Hematopoietic multipotent progenitor cell treated with erythropoietin and hydrocortisone succinate and interleukin-3 and kit ligand, for 8 days (in vitro differentiated cells): Measurements from ENCODE around the gene GNGT2.
"Not testable (repeated sequence)": the region's sequence is repeated elsewhere in the genome, so short reads cannot be mapped to it uniquely, and the experiment has no call there.

ENCODE experiments used
- DNase-seq: peaks from one replicate; pipeline ENCODE4 v3.0.0-alpha.2; 2015

The GNGT2 gene

DNA sequence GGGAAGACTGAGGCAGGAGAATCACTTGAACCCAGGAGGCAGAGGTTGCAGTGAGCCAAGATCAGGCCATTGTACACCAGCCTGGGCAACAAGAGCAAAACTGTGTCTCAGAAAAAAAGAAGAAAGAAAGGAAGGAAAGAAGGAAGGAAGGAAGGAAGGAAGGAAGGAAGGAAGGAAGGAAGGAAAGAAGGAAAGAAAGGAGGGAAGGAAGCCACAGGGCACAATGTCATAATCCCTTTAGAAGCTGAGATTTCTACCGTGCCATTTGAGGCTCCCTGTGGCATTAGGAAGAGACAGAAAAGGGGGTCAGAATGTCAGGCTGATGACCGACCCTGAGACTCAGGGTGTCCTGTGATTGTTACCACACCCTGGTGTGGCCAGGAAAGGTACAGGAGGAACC is 6.6 kb downstream of the GNGT2 start:
- no peak for DNase-seq

DNA sequence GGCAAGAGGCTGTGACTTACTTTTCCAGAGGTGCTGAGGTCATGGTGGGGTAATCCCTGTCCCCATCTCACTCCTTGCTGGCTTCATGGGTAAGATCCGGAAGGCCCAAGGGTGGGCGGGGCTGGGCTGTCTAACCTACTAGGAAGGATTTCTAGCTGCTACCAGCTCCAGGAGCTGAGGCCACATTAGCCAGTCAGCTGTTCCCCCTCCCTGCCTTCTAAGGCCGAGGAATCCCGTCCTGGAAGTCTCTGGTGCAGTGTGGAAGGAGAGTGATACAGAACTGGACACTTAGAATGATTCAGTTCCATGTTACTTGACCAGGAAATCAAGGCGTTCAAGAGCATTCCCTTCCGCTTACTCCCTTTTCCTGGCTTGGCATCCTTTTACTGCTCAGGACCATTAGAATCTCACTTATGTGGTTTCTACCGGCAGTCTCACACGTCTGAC is 8.9 kb downstream of the GNGT2 start:
- DNase-seq, result no peak

DNA sequence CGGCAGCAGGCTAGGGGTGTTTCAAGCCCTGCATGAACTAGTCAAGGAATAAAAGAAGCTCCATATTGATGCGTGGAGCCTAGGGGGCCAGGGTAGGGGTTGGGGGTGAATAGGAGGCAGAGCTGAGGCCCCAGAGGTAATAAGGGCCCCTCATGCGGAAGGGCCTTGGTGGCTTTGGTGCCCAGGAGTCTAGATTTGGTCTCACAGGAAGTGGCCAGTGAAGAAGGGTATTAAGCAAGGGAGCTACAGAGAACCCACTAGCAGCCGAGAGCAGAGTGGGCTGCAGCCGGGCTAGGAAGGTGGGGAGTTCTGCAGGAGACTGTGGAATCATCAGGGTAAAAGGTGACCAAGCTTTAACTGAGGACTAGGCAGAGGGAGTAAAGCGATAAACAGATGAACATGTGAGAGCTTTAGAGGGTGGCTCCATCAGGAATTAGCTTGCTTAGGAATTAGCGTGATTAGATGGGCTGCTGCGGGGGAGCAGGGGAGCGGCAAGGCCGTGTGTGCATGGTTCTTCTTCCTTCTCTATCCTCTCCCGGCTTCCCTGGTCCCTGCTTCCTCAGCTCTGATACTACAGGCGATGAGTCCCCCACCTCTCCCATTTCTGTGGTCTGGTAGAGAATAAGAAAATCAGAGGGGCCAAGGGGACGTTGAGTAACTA is 9.8 kb downstream of the GNGT2 start:
- DNase-seq, result no peak

DNA sequence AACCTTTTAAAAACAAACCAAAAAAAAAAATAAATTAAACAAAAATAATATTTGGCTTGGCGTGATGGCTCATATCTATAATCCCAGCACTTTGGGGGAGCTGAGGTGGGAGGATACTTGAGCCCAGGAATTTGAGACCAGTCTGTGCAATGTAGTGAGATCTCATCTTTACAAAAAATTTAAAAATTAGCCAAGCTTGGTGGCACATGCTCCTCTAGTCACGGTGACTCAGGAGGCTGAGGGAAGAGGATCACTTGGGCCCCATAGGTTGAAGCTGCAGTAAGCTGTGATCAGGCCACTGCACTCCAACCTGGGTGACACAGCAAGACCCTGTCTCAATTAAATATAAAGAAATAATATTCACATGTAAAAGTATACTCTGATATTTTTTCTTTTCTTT is 12.2 kb downstream of the GNGT2 start:
- DNase-seq, result no peak

DNA sequence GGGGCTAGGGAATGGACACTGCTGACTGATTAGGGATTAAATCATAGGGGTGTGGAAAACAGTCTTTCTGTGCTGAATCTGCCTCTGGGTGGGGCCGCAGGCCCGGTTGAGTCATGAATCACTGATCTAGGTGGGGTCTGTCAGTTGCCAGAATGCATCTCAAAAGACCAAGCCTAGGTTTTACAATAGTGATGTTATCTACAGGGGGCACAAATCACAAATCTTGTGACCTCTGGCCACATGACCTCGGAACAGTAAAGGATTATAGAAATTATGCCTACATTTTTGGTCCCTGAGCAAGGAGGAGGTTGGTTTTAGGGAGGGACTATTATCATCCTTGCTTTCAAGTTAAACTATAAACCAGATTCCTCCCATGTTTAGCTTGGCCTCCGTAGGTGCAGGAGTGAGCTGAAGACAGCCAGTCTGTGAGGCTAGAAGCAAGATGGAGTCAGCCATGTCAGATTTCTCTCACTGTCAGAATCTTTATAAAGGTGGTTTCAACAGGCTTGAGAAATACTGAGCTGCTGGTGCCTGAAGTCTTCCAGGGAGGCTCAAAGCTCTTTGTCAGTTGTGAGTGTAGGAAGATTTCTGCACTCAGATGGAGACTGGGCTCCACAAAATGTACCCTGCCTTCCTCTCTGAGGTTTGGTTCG is 12.9 kb downstream of the GNGT2 start:
- DNase-seq, result no peak

DNA sequence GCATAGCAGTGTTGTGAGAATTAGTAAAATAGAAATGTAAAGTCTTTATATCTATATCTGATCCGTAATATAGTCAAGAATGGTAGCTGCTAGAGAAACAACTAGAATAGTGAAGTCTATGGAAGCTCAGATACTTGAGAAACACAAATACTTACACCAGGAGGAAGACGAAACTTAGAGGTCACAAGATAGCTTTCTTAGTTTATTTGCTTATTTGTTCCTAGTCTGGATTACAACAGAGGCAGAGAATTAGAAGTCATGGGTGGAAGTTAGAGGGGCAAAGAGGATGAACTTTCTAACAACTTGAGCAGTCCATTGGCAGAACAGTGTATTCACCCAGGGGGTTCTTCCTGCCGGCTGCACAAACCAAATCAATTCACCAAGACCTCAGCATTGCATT is 13.9 kb downstream of the GNGT2 start:
- no peak for DNase-seq

DNA sequence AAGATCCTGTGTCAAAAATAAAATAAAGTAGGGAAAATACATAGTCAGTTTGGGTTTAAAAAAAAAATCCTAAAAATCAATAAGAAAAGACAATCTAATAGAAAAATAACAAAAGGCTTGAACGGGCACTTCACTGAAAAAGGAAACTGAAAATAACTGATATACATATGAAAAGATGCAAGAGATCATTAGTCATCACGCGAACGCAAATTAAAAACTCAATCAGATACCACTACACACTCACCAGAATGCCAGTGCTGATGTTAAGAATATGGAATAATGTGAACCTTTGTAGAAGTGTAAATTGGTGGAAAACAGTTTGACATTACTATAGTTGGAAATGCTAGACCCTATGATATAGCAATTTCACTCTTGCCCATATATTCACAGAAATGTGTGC is 14.6 kb downstream of the GNGT2 start:
- DNase-seq, result no peak

DNA sequence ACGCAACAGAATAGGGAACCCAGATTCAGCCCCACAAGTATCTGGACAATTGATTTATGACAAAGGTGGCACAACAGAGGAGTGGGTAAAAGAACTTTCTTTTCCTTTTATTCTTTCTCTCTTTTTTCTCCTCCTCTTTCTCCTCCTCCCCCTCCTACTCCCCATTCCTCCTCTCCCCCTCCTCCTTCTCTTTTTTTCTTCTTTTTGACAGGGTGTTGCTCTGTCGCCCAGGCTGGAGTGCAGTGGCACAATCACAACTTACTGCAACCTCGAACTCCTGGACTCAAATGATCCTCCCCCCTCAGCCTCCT is 16.1 kb downstream of the GNGT2 start:
- DNase-seq, result no peak

DNA sequence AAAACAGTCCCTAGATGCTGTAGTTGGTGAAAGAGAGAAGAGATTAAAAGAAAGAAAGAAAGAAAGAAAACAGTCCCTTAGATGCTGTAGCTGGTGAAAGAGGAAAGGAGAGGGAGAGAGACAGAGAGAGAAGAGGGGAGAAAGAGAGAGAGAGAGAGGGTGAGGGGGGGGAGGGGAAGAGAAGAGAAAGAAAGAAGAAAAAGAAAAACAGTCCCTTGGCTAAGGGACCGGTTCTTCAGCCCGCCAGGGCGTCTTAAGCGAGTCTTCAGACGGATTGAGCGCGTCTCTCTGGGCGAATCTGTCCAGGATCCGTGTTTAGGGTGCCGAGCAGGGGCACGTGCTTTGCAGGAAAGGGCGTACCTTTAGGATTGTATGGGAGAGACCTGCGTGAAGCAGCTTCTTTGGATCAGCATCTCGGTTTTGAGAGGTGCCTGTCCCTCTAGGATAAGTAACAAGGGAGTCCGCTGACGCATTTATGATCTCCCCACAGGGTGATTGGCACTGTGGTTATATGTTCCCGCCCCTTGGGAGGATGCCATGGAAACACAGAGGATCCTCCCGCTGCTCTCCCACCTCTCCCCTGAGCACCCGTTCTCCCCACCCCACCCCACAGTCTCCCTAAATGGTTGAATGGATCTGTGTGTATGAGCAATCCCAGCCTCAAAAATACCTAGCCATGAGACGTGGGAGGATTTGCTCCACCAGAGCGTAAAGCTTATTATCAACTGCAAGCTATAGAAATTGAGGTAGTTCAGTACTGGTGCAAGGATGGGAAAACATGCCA is 16.7 kb downstream of the GNGT2 start:
- peak; percentile 87 for DNase-seq

DNA sequence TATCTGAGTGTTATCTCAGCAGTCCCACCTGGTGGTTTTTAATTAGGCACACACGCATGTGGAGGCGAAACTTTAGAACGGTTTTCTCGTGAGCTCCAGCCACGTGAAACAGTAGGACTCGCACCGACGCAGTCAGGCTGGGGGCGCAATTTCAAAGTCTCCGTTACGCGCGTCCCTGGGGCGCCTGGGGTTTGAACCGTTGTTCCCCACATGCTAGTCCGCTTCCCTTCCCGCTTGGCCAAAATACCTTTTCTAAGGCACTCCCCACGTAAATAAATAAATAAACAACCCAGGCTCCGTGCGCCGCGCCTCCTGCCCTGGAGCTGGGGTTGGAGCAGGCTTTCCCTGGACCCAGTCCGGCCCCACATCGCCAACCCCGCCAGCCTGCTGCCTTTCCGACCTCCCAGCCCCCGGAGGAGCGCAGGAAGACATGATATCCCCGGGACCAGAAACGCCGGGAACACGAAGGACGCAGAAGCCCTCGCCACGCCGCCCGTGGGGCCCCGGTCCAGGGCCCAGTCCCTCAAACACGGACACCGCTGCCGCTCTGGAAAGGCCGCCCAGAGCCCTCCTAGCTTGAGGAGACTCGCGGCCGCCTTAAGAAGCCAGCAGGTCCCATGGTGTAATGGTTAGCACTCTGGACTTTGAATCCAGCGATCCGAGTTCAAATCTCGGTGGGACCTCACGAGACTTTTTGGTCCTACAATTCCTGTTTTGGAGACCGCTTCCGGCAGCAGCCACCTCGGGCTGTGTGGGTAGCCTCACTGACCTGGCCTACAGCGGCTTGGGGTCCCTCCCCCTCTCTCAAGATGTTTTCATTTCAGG is 18.2 kb downstream of the GNGT2 start:
- DNase-seq, result peak; percentile 95

DNA sequence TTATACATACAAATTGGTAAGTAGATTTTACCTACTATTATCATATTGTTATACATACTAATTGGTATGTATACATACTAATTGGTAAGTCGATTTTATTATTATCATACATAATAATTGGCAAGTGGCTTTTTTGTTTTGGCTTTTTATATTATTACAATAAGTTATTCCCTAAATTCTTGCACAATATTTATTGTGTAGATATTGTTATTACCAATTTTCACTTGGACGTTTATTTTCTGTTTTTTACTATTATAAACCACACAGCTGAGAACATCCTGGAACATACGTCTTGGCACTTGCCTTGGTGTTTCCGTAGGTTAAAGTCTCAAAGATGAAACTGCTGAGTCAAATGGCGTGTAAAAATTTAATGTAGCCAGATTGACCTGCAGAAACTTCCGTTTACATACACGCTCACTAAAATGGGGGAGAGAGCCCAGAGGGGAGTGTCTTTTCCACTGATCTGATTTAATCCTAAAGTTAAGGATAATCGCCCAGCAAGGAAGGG is 18.9 kb downstream of the GNGT2 start:
- DNase-seq, result no peak

DNA sequence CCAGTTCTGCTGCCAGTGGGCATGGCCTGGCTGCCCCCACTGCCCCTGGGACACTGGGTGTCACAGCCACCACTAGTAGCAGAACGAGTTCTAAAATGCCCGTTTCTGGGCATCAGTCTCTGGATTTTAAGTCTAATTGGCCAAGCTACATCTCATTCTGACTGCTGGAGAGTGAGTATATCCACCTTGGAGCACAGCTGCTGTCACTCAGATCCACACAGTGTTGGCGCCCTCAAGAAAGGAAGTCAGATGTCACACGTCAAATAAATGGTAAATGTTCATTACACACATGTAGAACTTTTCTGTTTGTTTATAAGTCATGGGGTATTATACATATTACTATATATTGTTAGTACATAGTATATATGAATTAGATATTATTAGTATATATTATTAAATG is 19.4 kb downstream of the GNGT2 start:
- no peak for DNase-seq

DNA sequence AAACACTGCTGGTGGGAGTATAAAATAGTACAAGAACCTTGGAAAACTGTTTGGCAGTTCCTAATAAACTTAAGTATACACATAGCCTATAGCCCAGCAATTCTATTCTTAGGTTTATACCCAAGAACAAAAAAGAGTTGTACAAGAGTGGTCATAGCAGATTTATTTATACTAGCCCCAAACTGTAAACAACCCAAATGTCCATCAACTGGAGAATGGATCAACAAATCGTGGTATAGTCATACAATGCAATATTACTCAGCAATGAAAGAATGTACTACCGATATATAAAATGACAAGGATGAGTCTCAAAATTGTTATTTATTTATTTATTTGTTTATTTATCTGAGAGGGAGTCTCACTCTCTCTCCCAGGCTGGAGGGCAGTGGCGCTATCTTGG is 23.1 kb downstream of the GNGT2 start:
- DNase-seq, result no peak

DNA sequence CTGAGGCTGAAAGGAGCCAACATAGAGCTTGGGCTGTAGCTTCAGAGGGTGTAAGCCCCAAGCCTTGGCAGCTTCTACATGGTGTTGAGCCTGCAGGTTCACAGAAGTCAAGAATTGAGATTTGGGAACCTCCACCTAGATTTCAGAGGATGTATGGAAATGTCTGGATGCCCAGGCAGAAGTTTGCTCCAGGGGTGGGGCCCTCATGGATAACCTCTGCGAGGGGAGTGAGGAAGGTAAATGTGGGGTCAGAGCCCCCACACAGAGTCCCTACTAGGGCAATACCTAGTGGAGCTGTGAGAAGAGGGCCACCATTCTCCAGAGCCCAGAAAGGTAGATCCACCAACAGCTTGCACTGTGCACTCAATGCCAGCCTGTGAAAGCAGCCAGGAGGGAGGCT is 25.0 kb downstream of the GNGT2 start:
- not testable (repeated sequence) for DNase-seq

DNA sequence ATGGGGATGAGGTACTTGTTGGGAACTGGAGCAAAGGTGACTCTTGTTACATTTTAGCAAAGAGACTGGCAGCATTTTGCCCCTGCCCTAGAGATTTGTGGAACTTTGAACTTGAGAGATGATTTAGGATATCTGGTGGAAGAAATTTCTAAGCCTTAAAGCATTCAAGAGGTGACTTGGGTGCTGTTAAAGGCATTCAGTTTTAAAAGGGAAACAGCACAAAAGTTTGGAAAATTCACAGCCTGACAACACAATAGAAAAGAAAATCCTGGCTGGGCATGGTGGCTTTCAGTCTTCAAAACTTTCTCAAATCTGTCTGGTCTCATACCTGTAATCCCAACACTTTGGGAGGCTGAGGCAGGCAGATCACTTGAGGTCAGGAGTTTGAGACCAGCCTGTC is 25.9 kb downstream of the GNGT2 start:
- DNase-seq, result not testable (repeated sequence)

DNA sequence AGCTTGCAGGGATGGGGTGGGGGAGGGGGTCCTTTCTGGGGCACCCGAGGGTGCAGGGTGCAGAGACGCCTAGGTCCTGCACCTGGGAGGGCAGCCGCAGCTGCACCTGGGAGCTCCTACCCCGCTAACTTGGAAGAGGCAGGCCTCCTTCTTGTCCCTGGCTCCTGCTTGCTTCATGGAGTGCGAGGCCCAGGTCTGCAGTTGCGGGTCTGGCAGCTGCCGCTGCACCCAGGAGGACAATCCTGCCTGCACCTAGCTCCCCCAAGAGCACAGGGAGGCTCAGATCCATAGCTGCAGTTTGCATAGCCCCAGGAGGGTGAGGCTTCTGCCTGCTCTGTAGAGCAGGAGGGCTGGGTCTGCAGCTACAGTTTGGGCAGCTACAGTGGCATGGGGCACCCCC is 26.6 kb downstream of the GNGT2 start:
- no peak for DNase-seq

DNA sequence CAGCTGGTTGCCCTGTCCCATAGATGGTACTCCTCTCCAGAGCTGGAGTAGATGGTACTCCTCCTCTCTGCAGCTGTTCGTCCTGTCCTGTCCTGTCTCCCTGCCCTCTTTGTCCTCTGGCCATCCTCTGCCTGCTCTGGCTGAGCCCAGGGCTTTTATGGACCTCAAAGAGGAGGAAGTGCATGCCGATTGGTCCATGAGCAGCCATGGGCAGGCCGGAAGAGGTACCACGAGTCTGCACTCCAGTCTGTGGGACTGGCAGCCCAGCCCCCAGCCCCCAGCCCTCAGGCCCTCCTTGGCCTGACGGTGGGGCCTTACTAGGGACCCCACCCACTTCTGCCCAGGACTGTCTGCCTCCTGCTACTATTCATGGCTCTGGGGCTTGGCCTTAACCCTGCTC is 27.0 kb downstream of the GNGT2 start:
- DNase-seq, result no peak

DNA sequence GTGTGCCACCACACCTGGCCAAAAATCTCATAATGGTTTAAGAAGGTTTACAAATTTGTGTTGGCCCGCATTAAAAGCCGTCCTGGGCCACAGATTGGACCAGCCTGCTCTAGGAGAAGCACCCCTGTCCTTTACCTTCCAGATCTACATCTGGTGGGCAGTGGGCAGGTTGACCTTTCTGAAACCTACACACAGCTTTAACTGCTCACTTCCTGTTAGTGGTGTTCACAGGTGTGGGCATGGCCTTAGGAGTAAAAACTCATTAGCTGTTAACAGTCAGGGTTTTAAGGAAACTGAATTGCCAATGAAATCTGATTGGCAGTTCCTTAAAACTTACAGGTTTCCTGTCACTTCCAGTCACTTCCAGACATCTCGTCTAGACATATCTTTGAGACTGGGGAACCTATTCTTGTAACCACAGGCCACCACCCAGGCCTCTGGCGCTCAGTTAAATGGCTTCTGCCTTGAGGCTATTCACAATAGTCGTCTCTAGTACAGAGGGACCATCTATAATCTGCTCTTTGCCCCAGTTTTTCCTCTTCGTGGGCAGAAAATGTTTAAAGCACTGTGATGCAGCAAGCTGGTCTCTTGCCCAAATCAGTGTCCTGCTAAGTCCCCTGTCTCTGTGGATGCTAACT is 29.3 kb downstream of the GNGT2 start:
- no peak for DNase-seq

DNA sequence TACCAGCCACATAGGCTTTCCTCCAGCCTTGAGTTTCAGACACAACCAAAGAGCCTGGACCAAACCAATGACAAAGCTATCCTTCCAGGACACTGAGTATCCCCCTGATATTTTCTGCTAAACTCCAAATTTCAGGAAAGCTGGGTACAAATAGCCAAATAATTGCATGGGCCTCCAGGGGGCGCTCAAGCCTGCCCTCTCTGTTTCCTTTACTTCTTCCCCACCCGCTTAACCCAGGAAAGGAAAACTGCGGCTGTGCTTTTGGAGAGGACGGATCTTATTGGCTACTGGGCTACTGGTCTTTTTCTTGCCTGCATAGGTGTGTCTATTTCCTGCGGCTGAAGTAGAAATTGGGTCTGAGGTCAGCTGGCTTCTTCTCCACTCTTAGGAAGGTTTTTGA is 30.1 kb downstream of the GNGT2 start:
- DNase-seq, result peak; percentile 71

DNA sequence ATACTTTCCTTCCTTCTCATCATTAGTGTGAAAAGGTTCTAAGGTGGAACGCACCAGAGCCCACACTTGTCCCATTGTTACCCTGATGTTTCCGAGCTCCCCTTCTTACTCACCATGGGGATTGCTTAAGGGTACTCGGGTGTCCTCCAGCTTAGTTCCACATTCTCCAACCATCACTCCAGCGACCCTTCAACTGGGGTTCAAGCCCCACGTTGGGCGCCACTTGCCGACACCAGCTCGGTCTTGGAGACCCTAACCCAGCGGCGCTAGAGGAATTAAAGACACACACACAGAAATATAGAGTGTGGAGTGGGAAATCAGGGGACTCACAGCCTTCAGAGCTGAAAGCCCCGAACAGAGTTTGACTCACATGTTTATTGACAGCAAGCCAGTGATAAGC is 34.4 kb downstream of the GNGT2 start:
- DNase-seq, result not testable (repeated sequence)

DNA sequence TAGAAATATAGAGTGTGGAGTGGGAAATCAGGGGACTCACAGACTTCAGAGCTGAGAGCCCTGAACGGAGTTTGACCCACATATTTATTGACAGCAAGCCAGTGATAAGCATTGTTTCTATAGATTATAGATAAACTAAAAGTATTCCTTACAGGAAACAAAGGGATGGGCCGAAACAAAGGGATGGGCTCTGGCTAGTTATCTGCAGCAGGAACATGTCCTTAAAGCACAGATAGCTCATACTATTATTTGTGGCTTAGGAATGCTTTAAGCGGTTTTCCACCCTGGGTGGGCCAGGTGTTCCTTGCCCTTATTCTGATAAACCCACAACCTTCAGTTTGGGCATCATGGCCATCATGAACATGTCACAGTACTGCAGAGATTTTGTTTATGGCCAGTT is 39.7 kb downstream of the GNGT2 start:
- not testable (repeated sequence) for DNase-seq

DNA sequence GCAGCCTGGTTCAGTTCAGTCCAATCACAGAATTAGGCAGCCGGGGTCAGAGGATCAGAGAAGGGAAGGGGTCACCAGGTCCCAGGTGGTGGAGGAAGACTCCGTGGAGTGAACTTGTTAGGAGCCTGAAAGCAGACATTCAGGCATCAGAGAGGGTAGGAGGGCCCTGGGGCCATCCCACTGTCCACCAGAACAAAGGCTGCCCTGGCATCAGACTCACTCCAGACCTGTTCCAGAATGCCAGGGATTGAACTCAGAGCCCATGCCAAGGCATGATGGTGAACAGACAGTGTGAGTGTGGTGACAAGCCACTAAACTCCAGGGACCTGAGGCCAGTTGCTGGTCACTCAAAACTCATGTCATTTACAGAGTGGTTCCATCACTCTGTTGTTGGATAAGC is 40.2 kb downstream of the GNGT2 start:
- no peak for DNase-seq

DNA sequence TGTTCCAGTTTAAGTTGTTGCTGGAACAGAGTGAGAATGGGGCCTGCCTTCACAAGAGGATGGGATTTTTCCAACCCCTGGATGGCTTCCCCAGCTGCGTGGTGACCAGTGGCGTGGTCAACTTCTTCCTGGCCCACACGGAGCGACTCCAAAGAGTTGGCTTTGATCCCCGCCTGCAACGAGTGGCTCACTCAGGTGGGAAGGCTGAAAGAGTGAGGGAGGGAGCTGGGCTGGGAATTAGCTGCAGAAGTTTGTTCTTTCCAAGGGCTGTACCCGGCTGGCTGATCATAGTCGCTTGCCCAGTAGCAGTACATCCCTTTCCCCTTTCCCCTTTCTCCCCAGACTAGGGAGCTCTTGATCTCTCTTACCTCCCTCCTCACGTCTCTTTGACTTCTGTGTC is 41.7 kb downstream of the GNGT2 start:
- DNase-seq, result no peak
